Esophagus squamous epithelium (tissue), 4 donors: Measurements from ENCODE around the gene ZCCHC7.

ENCODE experiments used
- POLR2A ChIP-seq, 4 donors: fragments of 450-650 bp; IDR thresholded peaks; one replicate each; pipeline ENCODE4 v1.6.1; 2017; ENCODE audit warnings: antibody characterized with exemption in 4 of 4, mild to moderate bottlenecking in 4 of 4, moderate library complexity in 3 of 4
- TF ChIP-seq, protein P1 (sequence below), 6 experiments: fragments of 450-650 bp in 4 of 6; fragments of 200-600 bp in 2 of 6; sonication (generic) in 2 of 6; IDR thresholded peaks; one replicate each; pipeline ENCODE4 v1.5.1; 2016 to 2019; ENCODE audit warnings: antibody characterized with exemption in 6 of 6, mild to moderate bottlenecking in 4 of 6, moderate library complexity in 4 of 6

DNA sequence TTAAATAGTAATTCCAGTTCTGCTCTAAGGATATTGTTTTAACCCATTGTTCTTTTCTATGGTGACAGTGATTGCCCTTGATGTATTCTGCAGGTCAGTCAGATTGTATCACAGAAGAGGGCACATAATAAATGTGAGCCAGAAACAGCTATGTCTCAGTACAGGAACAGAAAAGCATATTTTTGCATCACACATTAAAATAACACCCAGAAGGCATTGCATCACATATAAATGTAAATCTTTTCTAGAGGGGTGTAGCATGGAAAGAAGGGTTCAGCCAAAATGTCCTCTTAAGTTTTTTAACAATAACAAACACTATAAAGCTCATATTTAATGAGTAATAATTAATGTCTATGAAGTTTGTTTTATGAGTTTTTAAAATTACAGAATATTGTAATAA is 30.0 kb downstream of the ZCCHC7 start:
- TF ChIP-seq, protein P1, sequence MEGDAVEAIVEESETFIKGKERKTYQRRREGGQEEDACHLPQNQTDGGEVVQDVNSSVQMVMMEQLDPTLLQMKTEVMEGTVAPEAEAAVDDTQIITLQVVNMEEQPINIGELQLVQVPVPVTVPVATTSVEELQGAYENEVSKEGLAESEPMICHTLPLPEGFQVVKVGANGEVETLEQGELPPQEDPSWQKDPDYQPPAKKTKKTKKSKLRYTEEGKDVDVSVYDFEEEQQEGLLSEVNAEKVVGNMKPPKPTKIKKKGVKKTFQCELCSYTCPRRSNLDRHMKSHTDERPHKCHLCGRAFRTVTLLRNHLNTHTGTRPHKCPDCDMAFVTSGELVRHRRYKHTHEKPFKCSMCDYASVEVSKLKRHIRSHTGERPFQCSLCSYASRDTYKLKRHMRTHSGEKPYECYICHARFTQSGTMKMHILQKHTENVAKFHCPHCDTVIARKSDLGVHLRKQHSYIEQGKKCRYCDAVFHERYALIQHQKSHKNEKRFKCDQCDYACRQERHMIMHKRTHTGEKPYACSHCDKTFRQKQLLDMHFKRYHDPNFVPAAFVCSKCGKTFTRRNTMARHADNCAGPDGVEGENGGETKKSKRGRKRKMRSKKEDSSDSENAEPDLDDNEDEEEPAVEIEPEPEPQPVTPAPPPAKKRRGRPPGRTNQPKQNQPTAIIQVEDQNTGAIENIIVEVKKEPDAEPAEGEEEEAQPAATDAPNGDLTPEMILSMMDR (IDR thresholded peaks at IDR 0.05): no peak
- TF ChIP-seq POLR2A (IDR thresholded peaks at IDR 0.05): no peak
